Gastrocnemius medialis (tissue), 4 donors: Measurements from ENCODE around the gene TRIO.

Experiments used
- POLR2A ChIP-seq, 2 donors: fragments of 450-650 bp; IDR thresholded peaks; one replicate each; pipeline ENCODE4 v1.6.1; 2017; ENCODE audit warnings: antibody characterized with exemption in 2 of 2, mild to moderate bottlenecking in 2 of 2, moderate library complexity in 2 of 2
- TF ChIP-seq, protein P1 (sequence below), 5 experiments: fragments of 450-650 bp in 3 of 5; fragments of 200-600 bp in 2 of 5; sonication (generic) in 2 of 5; IDR thresholded peaks in 4 of 5; conservative IDR thresholded peaks in 1 of 5; 1 replicate in 4 of 5; 2 replicates in 1 of 5; pipeline ENCODE4 v1.5.1; 2016 to 2019; ENCODE audit warnings: antibody characterized with exemption in 5 of 5, mild to moderate bottlenecking in 3 of 5, moderate library complexity in 3 of 5

- TF ChIP-seq, protein P1, sequence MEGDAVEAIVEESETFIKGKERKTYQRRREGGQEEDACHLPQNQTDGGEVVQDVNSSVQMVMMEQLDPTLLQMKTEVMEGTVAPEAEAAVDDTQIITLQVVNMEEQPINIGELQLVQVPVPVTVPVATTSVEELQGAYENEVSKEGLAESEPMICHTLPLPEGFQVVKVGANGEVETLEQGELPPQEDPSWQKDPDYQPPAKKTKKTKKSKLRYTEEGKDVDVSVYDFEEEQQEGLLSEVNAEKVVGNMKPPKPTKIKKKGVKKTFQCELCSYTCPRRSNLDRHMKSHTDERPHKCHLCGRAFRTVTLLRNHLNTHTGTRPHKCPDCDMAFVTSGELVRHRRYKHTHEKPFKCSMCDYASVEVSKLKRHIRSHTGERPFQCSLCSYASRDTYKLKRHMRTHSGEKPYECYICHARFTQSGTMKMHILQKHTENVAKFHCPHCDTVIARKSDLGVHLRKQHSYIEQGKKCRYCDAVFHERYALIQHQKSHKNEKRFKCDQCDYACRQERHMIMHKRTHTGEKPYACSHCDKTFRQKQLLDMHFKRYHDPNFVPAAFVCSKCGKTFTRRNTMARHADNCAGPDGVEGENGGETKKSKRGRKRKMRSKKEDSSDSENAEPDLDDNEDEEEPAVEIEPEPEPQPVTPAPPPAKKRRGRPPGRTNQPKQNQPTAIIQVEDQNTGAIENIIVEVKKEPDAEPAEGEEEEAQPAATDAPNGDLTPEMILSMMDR (IDR thresholded peaks at IDR 0.05 in 4 of 5, conservative IDR thresholded peaks at IDR 0.05 in 1 of 5) = no peak
- no peak for TF ChIP-seq POLR2A (IDR thresholded peaks at IDR 0.05)
These were observed 351 bp downstream of the TRIO start for GRCh38 chr5:14143546-14143840.
